Ishikawa (cell line): ENCODE results near the gene TNFRSF6B.

Experiments
- EP300 ChIP-seq: IDR thresholded peaks from 2 replicates; pipeline ENCODE4 v1.6.1; 2012; ENCODE audit warnings: borderline replicate concordance
- MAX ChIP-seq: IDR thresholded peaks from 2 replicates; pipeline ENCODE4 v1.6.1; 2012

GRCh38 chr20:63678667-63679465 is 17.6 kb upstream of the TNFRSF6B start:
- TF ChIP-seq MAX (no peak), EP300 (no peak)
